ENCODE results near the gene TMEM151A. TPM values are rescaled to one million over a fixed set of nuclear protein-coding genes. Genes with fewer than 3 reads are reported as not detected.
A peak's percentile ranks its signal among the peaks of the same experiment; 100 is the strongest.
"Not testable (repeated sequence)": the region's sequence is repeated elsewhere in the genome, so short reads cannot be mapped to it uniquely, and the experiment has no call there.

The TMEM151A gene
- total and polyA plus RNA-seq, 2 experiments from 2014 or later = 1.0 to 4.4 TPM

GRCh38 chr11:66276619-66277018, 15.1 kb upstream of the TMEM151A start:
- H3K9me2 ChIP-seq (ENCODE audit: insufficient read depth); H3K36me3 ChIP-seq (ENCODE audit: insufficient read depth); H3K4me2 ChIP-seq; H3K27me3 ChIP-seq (ENCODE audit: insufficient read depth); H3K4me1 ChIP-seq (ENCODE audit: insufficient read depth); H3K79me2 ChIP-seq (replicated peaks; ENCODE audit: insufficient read depth); H3K9me3 Mint-ChIP-seq; H3F3A ChIP-seq (replicated peaks; ENCODE audit: low read depth); DNase-seq (ENCODE audit: low spot score); H4K20me1 ChIP-seq (replicated peaks; ENCODE audit: insufficient read depth); H3K27ac ChIP-seq (ENCODE audit: low read depth); H3K4me3 ChIP-seq; H3K4me3 Mint-ChIP-seq; H3K27ac Mint-ChIP-seq; H2AFZ ChIP-seq; ATAC-seq: not testable (repeated sequence)
- Mint-ChIP-seq H3K4me1 (peaks cover 20% of the 10 kb centered on the region), H3K36me3 (ENCODE audit: low read depth) (peaks cover 27% of the 10 kb centered on the region), H3K27me3 (ENCODE audit: insufficient read depth, low read depth, poor library complexity) (peaks cover 23% of the 10 kb centered on the region)

DNA sequence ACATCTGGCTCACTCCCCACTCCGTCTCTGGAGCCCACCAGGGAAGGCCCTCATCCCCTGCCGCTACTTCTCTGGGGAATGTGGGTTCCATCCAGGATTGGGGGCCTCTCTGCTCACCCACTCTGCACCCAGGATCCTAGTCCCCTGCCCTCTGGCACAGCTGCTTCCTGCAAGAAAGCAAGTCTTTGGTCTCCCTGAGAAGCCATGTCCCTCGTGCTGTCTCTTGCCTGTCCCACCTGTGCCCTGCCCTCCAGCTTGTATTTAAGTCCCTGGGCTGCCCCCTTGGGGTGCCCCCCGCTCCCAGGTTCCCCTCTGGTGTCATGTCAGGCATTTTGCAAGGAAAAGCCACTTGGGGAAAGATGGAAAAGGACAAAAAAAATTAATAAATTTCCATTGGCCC, 14.6 kb upstream of the TMEM151A start:
- not testable (repeated sequence) for ATAC-seq; H3K4me1 ChIP-seq (ENCODE audit: insufficient read depth); H3K27ac ChIP-seq (ENCODE audit: low read depth); H3K9me3 Mint-ChIP-seq; H4K20me1 ChIP-seq (replicated peaks; ENCODE audit: insufficient read depth); H3K27me3 ChIP-seq (ENCODE audit: insufficient read depth); H3F3A ChIP-seq (replicated peaks; ENCODE audit: low read depth); H3K9me2 ChIP-seq (ENCODE audit: insufficient read depth); DNase-seq (ENCODE audit: low spot score); H3K36me3 ChIP-seq (ENCODE audit: insufficient read depth); H3K27ac Mint-ChIP-seq; H3K79me2 ChIP-seq (replicated peaks; ENCODE audit: insufficient read depth); H2AFZ ChIP-seq
- Mint-ChIP-seq H3K4me3 (peak overlapping the region; percentile 57; the same call in 2 of the 3 replicates), H3K27me3 (ENCODE audit: insufficient read depth, low read depth, poor library complexity) (peaks cover 24% of the 10 kb centered on the region), H3K36me3 (ENCODE audit: low read depth) (peaks cover 22% of the 10 kb centered on the region), H3K4me1 (peaks cover 23% of the 10 kb centered on the region)
- Histone ChIP-seq H3K4me2 (peak overlapping the region; percentile 91), H3K4me3 (peak overlapping the region; percentile 73)

- Histone ChIP-seq H3F3A (replicated peaks; ENCODE audit: low read depth) (0 out of 2 replicates have a peak, but pooled peaks cover 5% of the 10 kb centered on the region), H3K4me1 (ENCODE audit: insufficient read depth) (peaks cover 4% of the 10 kb centered on the region), H3K79me2 (replicated peaks; ENCODE audit: insufficient read depth) (no peaks in the 10 kb centered on the region), H3K4me2 (peak within 1 kb of the TSS; percentile 91), H3K9me2 (ENCODE audit: insufficient read depth) (no peaks in the 10 kb centered on the region), H3K27ac (ENCODE audit: low read depth) (no peak within 1 kb of the TSS), H3K36me3 (ENCODE audit: insufficient read depth) (no peaks in the 10 kb centered on the region), H4K20me1 (replicated peaks; ENCODE audit: insufficient read depth) (no peaks in the 10 kb centered on the region), H3K4me3 (peak within 1 kb of the TSS; percentile 73), H3K27me3 (ENCODE audit: insufficient read depth) (no peaks in the 10 kb centered on the region), H2AFZ (no peak within 1 kb of the TSS; the same call in 1 of the 2 replicates)
- DNase-seq (ENCODE audit: low spot score) = peak; percentile 69
- Mint-ChIP-seq H3K4me3 (peak within 1 kb of the TSS; percentile 73), H3K4me1 (peaks cover 26% of the 10 kb centered on the region), H3K9me3 (no peaks in the 10 kb centered on the region), H3K36me3 (ENCODE audit: low read depth) (peaks cover 16% of the 10 kb centered on the region), H3K27ac (no peak within 1 kb of the TSS), H3K27me3 (ENCODE audit: insufficient read depth, low read depth, poor library complexity) (peaks cover 28% of the 10 kb centered on the region)
- peak; percentile 28 for ATAC-seq
- TF ChIP-seq ETS1 (IDR thresholded peaks at IDR 0.05) (no peak), EZH2 (IDR thresholded peaks at IDR 0.05; ENCODE audit: low read depth, unreplicated experiment) (no peak), CREB1 (CRISPR knock-in tag; IDR thresholded peaks at IDR 0.05; ENCODE audit: low read depth) (no peak), STAT1 (IDR thresholded peaks at IDR 0.05; ENCODE audit: unreplicated experiment) (no peak), JUNB (IDR thresholded peaks at IDR 0.05; ENCODE audit: unreplicated experiment) (no peak), ZNF331 (CRISPR knock-in tag; IDR thresholded peaks at IDR 0.05; ENCODE audit: low read depth) (no peak), POLR2AphosphoS5 (IDR thresholded peaks at IDR 0.05; ENCODE audit: low read depth) (no peak; the same call in 1 of the 2 replicates), ZNF114 (CRISPR knock-in tag; IDR thresholded peaks at IDR 0.05) (no peak), NANOG (IDR thresholded peaks at IDR 0.05; ENCODE audit: borderline replicate concordance) (no peak)
- TF ChIP-seq, protein P1, sequence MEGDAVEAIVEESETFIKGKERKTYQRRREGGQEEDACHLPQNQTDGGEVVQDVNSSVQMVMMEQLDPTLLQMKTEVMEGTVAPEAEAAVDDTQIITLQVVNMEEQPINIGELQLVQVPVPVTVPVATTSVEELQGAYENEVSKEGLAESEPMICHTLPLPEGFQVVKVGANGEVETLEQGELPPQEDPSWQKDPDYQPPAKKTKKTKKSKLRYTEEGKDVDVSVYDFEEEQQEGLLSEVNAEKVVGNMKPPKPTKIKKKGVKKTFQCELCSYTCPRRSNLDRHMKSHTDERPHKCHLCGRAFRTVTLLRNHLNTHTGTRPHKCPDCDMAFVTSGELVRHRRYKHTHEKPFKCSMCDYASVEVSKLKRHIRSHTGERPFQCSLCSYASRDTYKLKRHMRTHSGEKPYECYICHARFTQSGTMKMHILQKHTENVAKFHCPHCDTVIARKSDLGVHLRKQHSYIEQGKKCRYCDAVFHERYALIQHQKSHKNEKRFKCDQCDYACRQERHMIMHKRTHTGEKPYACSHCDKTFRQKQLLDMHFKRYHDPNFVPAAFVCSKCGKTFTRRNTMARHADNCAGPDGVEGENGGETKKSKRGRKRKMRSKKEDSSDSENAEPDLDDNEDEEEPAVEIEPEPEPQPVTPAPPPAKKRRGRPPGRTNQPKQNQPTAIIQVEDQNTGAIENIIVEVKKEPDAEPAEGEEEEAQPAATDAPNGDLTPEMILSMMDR (conservative IDR thresholded peaks at IDR 0.05; ENCODE audit: low read depth in 2 of 2) = no peak
Measured at GRCh38 chr11:66277471-66278362, 14.0 kb upstream of the TMEM151A start, which contains the start of gene CNIH2. CNIH2 (plus strand) TSS chr11:66278175; CDS start chr11:66278457, 282 bp downstream.
